ENCODE results near the gene GNAS.

The GNAS gene

GRCh38 chr20:58898629-58899408, 46.3 kb downstream of the GNAS start:
- DNase-seq (ENCODE audit: low spot score): no peak

GRCh38 chr20:58899512-58899911, 47.0 kb downstream of the GNAS start:
- DNase-seq (ENCODE audit: low spot score): no peak

DNA sequence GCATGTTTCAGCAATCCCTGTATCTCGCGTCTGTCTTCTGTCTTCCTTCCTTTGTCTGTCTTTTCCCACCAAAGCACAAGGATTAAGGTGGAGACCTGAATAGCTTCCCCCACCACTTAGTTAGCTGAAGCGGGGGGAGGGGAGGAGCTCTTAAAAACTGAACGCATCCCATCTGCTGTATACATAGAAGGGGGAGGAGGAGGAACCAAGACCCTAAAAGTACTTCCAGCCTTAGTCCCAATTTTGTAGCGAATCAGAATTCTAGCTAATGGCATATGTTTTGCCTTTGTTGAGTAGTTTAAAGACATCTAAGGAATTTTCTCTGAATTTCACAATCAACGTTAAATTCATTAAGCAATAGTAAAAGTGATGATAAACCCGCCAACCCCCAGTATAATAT, 47.9 kb downstream of the GNAS start:
- no peak for DNase-seq (ENCODE audit: low spot score)

GRCh38 chr20:58901488-58902402, 49.2 kb downstream of the GNAS start:
- no peak for DNase-seq (ENCODE audit: low spot score)

DNA sequence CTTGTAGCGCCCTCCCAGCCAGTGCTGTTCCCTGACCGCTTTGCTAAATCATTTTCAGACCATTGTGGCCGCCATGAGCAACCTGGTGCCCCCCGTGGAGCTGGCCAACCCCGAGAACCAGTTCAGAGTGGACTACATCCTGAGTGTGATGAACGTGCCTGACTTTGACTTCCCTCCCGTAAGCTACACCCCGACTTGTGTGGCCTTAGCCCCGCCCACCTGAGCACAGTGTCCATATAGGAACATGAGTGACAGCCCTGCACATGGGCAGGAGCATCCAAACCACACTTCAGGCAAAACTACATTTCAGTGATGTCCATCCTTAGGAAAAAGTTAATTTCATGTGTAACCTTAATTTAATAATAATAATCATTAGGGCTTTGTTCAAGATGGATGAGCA, 51.1 kb downstream of the GNAS start:
- no peak for DNase-seq (ENCODE audit: low spot score)

DNA sequence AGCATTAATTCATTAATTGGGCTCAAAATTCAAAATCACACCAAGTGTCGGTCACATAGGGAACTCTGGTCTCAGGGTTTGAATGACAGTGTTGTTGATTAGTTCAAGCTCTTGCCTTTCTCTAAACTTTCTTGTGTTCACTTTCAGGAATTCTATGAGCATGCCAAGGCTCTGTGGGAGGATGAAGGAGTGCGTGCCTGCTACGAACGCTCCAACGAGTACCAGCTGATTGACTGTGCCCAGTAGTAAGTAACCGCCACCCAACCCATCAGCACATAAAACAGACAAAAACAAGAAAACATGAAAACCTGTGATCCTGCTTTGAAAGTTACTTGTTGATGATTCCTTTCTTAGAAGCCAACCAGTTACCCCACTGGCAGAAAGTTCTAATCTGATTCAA, 52.7 kb downstream of the GNAS start:
- no peak for DNase-seq (ENCODE audit: low spot score)

- DNase-seq (ENCODE audit: low spot score): no peak
Measured at GRCh38 chr20:58906111-58906510, 53.6 kb downstream of the GNAS start.

GRCh38 chr20:58906894-58907293, 54.4 kb downstream of the GNAS start:
- DNase-seq (ENCODE audit: low spot score): peak; percentile 15

GRCh38 chr20:58907320-58908137, 55.0 kb downstream of the GNAS start:
- peak; percentile 94 for DNase-seq (ENCODE audit: low spot score)

DNA sequence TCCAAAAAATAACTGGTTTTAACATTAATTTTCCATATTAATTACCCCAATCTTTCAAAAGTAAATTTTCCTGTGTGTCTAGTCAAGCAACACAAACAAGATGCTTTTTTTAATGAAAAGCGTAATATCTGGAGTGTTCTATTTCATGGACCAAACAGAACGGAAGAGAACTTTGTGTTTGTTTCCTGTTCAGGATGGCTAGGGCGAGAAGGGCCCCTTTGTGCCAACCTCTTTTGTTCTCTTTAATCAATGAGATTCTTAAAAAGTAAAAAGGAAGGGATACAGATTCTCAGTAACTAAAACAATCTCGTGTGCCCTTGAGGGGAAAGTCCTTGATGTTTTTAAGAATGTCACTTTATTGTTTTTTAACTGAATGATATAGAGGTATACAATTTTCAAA, 55.7 kb downstream of the GNAS start:
- DNase-seq (ENCODE audit: low spot score): no peak

DNA sequence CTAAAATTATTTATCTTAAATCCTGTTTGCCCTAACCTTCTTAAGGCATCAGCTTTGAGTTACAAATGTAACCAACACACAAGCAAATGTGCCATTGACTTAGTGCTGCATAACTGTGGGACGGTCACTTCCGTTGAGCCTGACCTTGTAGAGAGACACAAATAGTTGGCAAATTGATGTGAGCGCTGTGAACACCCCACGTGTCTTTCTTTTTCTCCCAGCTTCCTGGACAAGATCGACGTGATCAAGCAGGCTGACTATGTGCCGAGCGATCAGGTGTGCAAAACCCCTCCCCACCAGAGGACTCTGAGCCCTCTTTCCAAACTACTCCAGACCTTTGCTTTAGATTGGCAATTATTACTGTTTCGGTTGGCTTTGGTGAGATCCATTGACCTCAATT, 56.4 kb downstream of the GNAS start:
- DNase-seq (ENCODE audit: low spot score): no peak

DNA sequence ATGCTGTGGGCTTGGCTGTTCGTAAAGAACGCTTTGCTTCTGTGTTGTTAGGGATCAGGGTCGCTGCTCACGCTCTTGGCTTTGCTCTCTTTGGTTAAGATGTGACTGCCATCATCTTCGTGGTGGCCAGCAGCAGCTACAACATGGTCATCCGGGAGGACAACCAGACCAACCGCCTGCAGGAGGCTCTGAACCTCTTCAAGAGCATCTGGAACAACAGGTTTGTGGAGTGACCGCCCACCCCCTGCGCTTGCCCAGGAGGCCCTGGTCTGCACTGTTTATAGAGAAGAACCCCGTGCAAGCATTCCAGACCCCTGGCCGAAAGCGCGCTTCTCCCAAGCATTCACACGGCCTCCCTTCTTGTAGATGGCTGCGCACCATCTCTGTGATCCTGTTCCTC, 57.1 kb downstream of the GNAS start:
- no peak for DNase-seq (ENCODE audit: low spot score)

DNA sequence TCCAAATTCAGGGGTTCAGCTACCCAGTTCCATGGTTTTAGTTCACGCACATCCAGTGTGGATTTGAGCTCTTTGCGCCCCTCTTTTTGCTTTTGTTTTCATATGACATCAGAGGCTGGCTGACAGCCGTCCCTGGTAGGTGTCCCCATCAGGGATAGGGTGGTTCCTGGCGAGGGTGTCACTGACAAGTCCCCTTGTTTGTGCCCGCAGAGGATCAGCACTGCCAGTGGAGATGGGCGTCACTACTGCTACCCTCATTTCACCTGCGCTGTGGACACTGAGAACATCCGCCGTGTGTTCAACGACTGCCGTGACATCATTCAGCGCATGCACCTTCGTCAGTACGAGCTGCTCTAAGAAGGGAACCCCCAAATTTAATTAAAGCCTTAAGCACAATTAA, 58.0 kb downstream of the GNAS start:
- no peak for DNase-seq (ENCODE audit: low spot score)

GRCh38 chr20:58911309-58911708, 58.8 kb downstream of the GNAS start:
- no peak for DNase-seq (ENCODE audit: low spot score)

GRCh38 chr20:58911970-58912369, 59.5 kb downstream of the GNAS start:
- DNase-seq (ENCODE audit: low spot score): no peak

DNA sequence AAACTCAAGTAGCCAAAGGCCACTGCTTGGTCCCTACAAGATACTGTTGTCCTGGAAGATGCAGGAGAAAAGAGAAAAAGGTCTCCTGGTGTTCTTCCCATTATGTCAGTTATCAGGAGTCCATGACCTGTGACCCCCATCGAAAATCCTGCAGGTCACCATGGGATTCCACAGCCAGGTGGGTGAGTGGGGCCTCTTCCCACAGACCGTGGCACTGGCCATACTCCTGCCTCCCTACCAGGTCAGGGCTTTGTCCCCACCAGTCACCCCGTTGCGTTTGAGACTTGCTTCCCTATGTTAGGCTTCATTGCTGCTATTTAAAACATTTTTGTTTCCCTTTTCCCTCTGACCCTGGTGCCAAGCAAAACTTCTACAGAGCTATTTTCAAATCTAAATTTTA, 60.6 kb downstream of the GNAS start:
- no peak for DNase-seq (ENCODE audit: low spot score)

GRCh38 chr20:58918621-58919020, 66.1 kb downstream of the GNAS start:
- no peak for DNase-seq (ENCODE audit: low spot score)

DNA sequence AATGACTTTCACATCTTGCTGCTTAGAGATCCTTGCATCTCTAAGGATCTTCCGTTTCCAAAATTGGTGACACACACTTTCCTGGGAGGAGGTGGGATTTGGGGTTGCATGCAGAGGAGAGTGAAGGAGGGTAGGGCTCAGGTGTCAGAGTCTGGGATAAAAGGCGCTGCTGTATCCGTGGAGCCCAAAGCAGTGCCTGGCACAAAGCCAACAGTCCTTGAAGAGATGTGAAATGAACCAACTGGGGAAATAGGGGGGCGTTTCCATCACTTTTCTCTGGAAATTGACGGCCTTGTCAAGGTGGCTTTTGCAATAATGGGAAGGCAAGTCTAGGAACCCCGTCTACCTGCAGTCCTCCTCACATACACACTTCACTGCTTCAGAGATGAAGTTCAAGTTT, 69.0 kb downstream of the GNAS start:
- DNase-seq (ENCODE audit: low spot score): no peak

GRCh38 chr20:58922036-58922435, 69.5 kb downstream of the GNAS start:
- no peak for DNase-seq (ENCODE audit: low spot score)

GRCh38 chr20:58923117-58923712, 70.7 kb downstream of the GNAS start:
- no peak for DNase-seq (ENCODE audit: low spot score)

GRCh38 chr20:58926802-58927489, 74.4 kb downstream of the GNAS start:
- no peak for DNase-seq (ENCODE audit: low spot score)

Measured in AG20443 (cell line).